GM18498 (cell line): ENCODE measurements around the gene NUB1.
A peak's percentile ranks its signal among the peaks of the same experiment; 100 is the strongest.

Source experiments
- ATAC-seq: cut with Tn5 transposase; IDR thresholded peaks from one replicate; pipeline ENCODE4 v1.9.1; 2021; ENCODE audit warnings: mild to moderate bottlenecking, moderate library complexity; ENCODE audit not compliant: unreplicated experiment

Gene NUB1

DNA sequence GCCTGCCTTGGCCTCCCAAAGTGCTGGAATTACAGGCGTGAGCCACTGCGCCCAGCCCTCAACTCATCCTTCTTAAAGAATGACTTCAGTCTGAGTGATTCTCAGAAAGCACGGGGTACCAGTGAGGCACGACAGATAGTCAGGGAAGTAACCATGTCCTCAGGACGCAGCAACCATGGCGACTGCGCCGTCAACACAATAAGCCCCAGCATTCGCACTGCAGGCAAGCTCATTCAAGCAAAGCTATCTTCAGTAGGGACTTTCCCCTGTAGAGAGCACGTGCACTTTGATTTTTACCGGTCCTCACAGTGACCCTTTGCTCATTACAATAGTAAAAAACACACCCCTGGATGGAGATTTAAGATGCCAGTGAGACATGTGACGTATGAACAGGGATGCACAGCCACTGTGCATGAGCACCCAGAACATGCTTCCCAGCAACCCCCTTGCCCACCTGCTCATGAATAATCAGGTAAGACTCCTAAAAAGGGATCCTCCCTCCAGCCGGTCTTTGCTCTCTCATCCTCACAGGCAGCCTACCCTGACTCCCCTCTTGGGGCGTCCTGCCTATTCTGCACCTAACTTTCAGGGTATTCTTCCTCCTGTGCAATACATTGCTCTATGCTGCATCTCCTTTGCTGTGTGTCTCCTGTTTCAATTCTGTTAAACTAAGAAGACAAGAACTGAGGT is 59.2 kb downstream of the NUB1 start:
- ATAC-seq: peak; percentile 64

DNA sequence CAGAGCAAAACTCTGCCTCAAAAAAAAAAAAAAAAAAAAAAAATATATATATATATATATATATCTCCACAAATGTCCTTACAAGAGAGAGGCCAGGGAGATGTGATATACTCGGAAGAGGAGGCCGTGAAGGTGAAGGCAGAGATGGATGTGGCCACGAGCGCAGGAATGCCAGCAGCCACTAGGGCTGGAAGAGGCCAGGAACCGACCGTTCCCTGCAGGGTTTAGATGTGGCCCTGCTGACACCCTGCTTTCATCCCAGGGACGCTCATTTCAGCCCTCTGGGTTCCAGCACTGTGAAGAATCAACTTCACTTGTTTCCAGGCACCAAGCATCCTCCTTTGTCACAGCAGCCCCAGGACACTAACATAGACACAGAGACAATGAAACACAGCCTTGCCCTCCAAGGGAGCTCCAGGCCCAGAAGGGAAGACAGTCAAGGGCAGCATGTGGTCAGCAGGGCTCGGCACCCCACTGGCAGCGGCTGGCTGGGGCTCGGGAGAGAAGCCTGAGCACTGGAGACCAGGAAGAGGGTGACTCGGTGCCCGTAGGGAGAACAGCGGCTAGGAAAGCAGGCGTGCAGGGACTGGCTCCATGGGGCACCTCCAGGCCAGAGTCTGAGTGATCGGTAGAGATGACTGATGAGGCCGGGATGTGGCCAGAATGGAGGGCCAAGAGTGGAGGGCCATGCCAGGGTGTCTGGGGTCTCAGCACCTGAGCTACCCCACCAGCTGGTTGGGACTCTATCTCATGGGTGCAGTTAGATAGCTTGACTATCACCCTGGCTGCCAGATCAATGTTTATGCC is 60.6 kb downstream of the NUB1 start:
- ATAC-seq: no peak

DNA sequence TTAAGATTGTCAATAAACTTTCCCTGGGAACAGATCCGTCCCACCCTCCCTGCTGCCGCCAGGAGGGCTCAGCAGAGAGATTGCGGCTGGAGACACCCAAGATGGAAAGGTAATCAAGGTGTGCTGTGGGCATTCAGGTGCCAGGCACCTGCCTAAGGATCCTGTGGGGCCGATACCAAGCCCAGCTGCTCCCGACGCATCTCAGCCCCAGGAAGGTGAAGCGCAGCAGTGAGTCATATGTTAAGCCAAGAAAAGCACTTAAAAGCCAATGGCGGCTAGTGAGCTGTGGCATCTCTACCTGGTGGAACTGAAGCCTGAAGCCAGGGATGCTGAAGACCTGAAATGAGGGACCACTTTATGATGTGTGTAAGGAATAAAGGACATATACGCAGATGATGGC is 62.2 kb downstream of the NUB1 start:
- ATAC-seq: no peak

DNA sequence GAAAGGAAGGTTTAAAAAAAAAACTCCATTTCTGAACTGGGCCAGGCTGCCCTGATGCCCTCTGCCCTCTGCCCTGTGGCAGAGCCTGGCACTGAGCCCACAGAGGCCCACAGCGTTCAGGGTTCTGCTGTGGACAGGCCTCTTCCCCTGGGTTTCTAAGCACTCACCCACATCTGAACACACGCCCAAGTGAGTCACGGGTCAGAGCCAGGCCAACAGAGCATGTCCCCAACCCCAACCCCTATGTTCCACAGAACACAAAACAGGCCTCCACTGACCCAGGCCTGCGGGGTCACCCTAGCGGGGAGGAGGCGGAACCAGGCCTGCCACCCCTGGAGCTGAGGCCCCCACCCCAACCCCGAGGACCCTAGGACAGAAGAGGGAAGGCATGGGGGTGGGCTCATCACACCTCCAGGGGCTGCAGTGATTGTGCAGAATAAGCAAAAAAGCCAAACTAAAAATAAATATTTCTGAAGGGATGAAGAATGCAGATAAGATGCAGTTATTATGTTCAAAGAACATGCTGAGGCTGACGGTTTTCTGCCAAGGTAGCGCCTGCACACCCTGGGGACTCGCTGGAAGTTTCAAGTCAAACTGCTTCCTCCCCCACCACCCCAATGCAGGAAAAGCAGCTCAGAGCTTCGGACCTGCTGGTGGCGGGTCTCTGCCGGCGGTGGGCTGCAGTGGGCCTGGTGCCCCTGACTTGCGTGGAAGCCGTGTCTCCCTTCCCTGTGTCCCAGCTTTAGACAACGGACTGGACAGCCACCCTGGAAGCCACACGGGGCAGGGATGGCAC is 62.8 kb downstream of the NUB1 start:
- no peak for ATAC-seq

GRCh38 chr7:151405056-151405455 is 63.4 kb downstream of the NUB1 start:
- no peak for ATAC-seq

DNA sequence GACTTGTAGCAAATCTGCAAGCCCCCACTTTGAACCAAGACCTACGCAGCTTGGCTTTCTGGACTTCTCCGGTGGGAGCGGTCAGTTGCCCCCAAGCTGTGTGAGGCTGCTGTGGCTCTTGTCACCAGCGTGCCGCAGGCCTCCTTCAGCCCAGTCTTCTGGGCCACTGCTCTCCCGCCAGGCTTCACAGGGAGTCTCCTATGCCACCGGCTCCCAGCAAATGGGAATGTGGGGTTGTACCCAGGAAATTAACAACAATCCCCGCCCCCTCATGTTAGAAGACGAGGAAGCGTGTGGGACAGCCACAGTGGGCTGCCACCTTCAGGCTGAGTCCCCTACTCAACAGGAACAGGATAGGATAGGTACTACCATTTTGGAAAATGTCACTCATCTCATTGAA is 64.0 kb downstream of the NUB1 start:
- no peak for ATAC-seq

DNA sequence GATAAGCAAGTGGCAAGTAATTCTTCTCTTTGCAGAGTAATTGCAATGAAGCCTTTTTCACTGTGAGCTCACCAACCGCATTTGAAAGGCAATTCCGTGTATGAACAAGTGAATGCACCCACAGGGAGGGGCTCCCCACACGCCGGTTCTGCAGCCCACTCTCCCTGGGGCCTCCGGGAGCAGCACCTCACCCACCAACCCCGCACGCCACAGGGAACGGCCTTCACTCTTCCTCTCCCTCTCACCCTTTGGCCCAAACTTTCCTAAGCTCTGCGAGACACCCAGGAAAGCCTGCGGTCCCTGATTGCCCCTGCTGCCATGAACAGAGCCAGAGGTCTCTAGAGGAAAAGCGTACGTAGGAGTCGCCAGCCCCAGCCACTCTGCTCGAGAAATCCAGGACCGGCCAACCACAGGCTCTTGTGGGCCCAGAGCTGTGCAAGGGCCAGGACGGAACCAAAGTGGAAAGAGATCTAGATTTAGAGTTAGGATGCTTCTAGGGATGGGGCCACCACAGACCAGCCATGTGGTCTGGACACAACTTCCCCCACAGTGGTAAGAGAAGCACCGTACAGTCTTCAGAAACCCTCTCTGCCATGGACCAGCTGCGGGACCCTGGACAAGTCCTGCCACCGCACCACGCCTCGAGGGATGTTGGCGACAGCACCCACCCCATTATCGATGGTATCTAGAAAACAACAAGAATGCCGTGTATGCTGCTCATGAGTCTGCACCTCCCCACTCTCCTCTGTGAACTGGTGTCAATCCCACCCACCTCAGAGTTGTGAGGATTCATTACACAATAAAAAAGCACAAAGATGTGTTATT is 64.7 kb downstream of the NUB1 start:
- no peak for ATAC-seq

DNA sequence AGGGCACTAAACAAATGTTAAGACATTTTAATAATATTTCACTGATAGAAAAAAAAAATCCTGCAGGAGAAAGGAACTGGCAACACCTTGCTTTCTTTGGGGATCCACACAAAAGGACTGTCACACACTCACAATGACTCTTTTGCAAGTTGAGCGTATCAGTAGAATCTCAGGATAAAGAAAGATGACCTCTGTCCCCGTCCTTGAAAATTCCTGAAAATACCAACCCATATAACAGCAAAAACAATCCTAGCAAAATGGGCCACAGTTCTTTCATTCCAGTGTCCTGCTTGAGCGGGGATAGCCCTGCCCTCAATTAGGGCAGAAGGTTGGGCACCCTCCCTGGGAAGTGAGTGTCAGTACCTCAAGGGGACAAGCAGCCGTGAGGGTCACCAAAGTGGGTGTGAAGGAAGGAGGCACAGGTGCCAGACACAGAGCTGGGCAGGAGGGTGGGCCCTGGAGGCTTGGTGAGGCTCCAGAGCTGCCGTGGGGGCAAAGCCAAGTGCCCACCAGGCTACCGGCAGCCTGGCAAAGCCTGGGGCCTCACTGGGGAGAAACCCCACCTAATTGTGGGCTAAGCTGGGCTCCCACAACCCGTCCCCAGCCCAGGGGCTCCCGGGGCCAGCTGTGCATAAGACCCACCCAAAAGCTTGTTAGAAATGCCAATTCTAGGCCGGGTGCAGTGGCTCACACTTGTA is 65.4 kb downstream of the NUB1 start:
- ATAC-seq: no peak

GRCh38 chr7:151408498-151408838 is 66.9 kb downstream of the NUB1 start:
- no peak for ATAC-seq

GRCh38 chr7:151408839-151409666 is 67.4 kb downstream of the NUB1 start:
- peak; percentile 60 for ATAC-seq

DNA sequence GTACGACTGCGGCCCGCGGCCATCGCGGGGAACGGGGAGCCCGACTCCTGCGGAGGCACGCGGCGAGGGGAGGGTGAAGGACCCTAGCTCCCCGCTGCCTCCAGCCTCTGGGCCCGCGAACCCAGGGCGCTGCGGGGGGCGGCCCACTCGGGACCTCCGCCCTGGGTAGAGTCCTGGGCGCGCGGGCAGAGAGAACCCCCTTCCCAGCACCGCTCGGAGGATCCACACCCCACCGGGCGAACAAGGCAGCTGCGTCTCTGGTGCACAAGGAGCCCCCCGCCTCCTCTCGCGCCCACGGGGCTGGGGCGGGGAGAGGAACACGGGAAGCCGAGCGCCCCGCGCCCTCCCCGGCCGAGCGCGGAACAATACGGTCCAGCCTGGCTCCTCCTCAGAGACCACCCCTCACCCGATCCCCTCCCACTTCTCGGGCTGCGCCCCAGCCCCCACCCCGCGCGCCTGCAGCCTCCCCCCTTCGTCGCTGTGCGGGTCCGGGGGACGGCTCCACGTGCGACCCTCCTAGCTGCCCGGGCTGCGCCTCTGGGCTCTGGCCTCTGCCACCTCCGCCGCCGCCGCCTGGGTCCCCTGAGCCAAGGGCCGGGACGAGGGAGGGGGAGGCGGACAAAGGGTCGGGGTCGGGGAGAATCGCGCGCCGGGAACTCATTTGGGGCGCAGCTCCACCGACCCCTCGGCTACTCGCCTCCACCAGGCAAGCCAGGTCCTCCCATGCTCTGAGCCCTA is 68.2 kb downstream of the NUB1 start, which contains the start of gene WDR86:
TSS of gene WDR86 (minus strand) at position 372 of the 738 bp plus-strand sequence. CDS start 449 bp downstream, outside the sequence.
- ATAC-seq: no peak

GRCh38 chr7:151410405-151411390 is 69.1 kb downstream of the NUB1 start:
- ATAC-seq: no peak

- ATAC-seq: no peak
Observed at GRCh38 chr7:151411551-151411950, 69.9 kb downstream of the NUB1 start.

DNA sequence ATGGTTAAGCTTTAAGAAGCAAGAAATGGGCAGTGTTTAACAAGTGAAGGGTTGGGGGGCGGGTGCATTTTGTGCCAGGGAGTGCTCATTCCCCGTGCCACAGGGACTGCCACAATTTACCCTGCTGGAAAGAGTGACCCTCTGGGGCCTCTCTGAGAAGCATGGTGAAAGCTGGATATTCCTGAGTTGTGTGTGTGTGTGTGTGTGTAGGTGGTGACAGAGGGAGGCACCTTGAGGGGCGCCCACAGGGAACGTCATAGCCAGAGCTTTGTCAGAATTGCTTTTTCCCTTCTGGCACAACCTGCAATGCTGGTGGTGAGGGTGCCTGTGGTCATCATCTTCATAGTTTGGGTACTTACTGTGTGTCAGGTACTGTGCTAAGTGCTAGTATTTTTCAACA is 70.7 kb downstream of the NUB1 start:
- ATAC-seq: no peak

DNA sequence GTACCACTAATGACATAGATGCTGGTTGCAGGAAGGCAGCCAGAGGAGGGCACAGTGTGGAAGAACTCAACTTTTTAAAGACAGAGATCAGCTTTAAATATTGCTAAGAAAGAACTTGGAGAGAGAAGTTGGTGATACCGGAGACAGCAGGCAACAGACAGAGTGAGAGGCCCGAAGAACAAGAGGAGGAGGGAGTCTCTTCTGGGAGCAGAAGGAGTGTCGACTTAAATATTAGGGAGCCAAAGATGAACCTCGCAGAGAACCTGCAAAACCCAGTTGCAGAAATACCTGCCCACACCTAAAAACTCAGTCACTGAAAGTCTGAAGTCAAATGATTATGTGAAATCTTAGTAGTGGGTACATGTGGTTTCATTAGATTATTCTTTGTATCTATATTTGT is 71.6 kb downstream of the NUB1 start:
- ATAC-seq: no peak

DNA sequence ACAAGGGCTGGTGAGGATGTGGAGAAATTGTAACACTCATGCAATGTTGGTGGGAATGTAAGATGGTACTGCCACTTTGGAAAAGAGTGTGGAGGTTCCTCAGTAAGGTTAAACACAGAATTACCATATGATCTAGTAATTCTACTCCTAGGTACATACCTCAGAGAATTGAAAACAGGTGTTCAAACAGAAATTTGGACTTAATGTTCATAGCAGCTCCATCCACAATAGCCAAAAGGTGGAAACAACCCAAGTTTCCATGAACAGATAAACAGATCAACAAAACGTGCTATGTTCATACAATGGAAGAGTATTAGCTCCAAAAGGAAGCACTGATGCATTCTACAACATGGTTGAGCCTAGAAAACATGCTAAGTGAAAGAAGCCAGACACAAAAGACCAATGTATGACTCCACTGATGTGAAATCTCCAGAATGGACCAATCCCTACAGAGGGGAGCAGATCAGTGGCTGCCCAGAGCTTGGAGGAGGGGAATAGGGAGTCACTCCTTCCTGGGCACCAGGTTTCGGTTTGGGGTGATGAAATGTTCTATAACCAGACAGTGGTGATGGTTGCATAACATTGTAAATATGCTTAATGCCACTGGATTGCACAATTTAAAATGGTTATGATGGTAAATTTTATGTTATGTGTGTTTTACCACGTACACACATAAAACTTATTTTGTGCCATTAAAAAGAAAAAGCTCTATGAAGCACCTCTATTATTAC is 73.9 kb downstream of the NUB1 start:
- no peak for ATAC-seq
